Fibroblast of lung (primary cell): ENCODE measurements around the gene DEF6.

Source experiments
- EZH2 ChIP-seq: IDR thresholded peaks from 2 replicates; pipeline ENCODE4 v1.5.1; 2012; ENCODE audit warnings: low read length, control low read depth, mild to moderate bottlenecking; ENCODE audit errors: missing control alignments
- TF ChIP-seq, protein P1 (sequence below), 2 donors: IDR thresholded peaks in 1 of 2; conservative IDR thresholded peaks in 1 of 2; 1 replicate in 1 of 2; 2 replicates in 1 of 2; pipeline ENCODE4 v1.5.1; 2011 to 2012; ENCODE audit warnings: low read length in 2 of 2, control low read depth in 1 of 2, inconsistent platforms in 1 of 2, low read depth in 1 of 2, mild to moderate bottlenecking in 1 of 2

DNA sequence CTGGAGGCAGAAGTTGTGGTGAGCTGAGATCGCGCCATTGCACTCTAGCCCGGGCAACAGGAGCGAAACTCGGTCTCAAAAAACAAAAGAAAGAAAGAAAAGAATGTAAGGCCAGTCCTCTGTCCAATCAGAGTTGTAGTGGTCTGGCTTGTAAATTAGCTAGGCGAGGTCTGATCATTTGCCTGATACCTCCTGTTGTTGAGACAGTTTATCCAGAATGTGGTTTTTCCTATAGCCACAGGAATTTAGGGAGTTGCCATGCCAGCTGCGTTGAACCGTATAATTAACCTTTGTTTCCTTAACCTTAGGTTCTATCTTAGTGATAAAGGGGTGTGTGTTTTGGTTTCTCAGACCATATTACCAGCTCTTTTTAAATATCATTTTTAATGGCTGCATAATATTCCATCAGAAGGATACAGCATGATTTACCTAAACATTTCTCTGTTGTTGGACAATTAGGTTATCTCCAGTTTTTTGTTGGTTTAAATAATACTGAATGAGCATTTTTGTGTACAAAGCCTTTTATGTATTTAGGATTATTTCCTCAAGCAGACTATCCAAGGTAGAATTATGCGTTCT lies 33.0 kb downstream of the DEF6 start:
- TF ChIP-seq, protein P1, sequence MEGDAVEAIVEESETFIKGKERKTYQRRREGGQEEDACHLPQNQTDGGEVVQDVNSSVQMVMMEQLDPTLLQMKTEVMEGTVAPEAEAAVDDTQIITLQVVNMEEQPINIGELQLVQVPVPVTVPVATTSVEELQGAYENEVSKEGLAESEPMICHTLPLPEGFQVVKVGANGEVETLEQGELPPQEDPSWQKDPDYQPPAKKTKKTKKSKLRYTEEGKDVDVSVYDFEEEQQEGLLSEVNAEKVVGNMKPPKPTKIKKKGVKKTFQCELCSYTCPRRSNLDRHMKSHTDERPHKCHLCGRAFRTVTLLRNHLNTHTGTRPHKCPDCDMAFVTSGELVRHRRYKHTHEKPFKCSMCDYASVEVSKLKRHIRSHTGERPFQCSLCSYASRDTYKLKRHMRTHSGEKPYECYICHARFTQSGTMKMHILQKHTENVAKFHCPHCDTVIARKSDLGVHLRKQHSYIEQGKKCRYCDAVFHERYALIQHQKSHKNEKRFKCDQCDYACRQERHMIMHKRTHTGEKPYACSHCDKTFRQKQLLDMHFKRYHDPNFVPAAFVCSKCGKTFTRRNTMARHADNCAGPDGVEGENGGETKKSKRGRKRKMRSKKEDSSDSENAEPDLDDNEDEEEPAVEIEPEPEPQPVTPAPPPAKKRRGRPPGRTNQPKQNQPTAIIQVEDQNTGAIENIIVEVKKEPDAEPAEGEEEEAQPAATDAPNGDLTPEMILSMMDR (conservative IDR thresholded peaks at IDR 0.05 in 1 of 2, IDR thresholded peaks at IDR 0.05 in 1 of 2; ENCODE audit: low read depth in 1 of 2, low read length in 2 of 2), result no peak
- no peak for TF ChIP-seq EZH2
